ENCODE data around the gene DCBLD2. TPM values are rescaled to one million over a fixed set of nuclear protein-coding genes. Genes with fewer than 3 reads are reported as not detected.

Gene DCBLD2
- total and polyA plus RNA-seq, 2 of the 13 experiments (the other 11 are each of a cell fraction or from before 2014, with no cell fraction given): 43.8 to 56.9 TPM

DNA sequence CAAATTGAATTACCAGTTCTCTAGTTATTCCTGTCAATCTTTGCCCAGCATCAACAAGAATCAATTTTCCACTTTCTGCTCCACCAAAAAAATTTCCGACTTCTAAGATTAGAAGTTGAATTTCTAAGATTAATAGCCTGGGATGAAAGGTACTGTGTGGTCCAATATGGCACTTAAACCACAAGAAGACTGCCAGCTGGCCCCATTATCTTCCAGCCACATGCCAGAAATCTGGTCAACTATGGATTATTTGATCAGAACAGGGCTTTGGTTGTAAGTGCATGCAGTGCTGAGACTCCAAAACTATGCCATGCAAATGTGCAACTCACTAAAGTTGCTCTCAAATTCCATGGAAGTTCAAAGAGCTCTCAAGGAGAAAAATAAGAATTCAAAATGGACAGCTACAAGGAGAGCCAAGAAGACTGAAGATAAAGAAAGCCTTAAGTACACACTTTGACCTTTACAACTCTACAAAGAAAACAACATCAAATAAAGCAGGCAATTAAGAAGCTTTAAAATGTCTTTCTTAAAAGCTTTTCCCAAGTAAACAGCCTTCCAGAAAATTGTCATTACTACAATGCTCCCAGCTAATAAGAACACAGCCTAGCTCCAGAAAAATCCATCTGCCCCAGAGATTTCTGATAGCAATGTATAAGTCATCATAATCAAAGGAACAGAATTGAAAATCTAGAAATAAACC lies 74.1 kb downstream of the DCBLD2 start (continued):
- no peak for TF ChIP-seq CBX1 (IDR thresholded peaks at IDR 0.05; ENCODE audit: low read depth)

DNA sequence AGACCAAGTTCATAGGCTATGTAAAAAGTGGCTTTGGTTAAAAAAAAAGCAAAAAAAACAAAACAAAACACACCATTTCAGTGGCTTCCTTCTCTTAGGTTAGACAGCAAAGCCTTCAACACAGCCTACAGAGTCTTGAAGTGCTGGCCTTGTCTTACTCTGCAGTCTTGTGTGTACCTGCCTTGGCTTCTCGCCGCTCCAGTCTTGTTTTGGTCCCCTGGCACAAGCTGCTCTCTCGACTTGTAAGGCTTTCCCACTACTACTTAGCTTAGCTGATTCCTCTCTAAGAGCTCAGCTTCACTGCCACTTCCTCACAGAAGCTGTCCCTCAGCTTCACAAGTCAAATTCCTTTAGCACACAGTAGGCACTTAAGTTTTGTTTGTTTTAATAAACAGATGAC lies 75.4 kb downstream of the DCBLD2 start:
- POLR2A ChIA-PET: no interaction called here
- Histone ChIP-seq H3K4me3 (replicated peaks in 1 of 3; ENCODE audit: insufficient read depth in 1 of 3, low read depth in 2 of 3, low read length in 3 of 3) (no peak overlapping the region), H3K9me3 (ENCODE audit: low read length) (no peaks in the 10 kb centered on the region), H3K9ac (ENCODE audit: insufficient read depth, low read depth, low read length) (no peak overlapping the region), H3K4me1 (ENCODE audit: insufficient read depth, low read length) (no peaks in the 10 kb centered on the region), H3K4me2 (ENCODE audit: low read depth, low read length) (no peak overlapping the region), H3K27me3 (ENCODE audit: control insufficient read depth in 1 of 2, insufficient read depth in 2 of 2, low read length in 2 of 2) (no peaks in the 10 kb centered on the region), H3K27ac (ENCODE audit: extremely low read length, insufficient read depth, low read length) (no peak overlapping the region), H3K36me3 (replicated peaks in 1 of 2; ENCODE audit: control insufficient read depth in 1 of 2, insufficient read depth in 2 of 2, low read length in 2 of 2) (peaks cover 3 to 5% of the 10 kb centered on the region in 2 experiments; a peak in 1 of 5 replicates), H2AFZ (ENCODE audit: low read length) (no peak overlapping the region), H4K20me1 (ENCODE audit: insufficient read depth, low read length) (no peaks in the 10 kb centered on the region), H3K79me2 (ENCODE audit: insufficient read depth, low read length) (no peaks in the 10 kb centered on the region)
- CTCF ChIA-PET (ENCODE audit: low intra/inter-chr PET ratio, low total read pairs): no interaction called here
- WGBS (ENCODE audit: low lambda C conversion rate): 100% methylated on average over 3 of the region's 3 CpGs
- FAIRE-seq (no peak), ATAC-seq (no peak), DNase-seq (ENCODE audit: low spot score) (no peak)
- TF ChIP-seq SETDB1 (CRISPR knock-in tag; IDR thresholded peaks at IDR 0.05; ENCODE audit: borderline replicate concordance) (no peak), CAMTA2 (CRISPR knock-in tag; IDR thresholded peaks at IDR 0.05; ENCODE audit: borderline replicate concordance) (no peak), ETV5 (CRISPR knock-in tag; IDR thresholded peaks at IDR 0.05; ENCODE audit: borderline replicate concordance) (no peak), SNAPC2 (CRISPR knock-in tag; IDR thresholded peaks at IDR 0.05) (no peak), IKZF1 (IDR thresholded peaks at IDR 0.05) (no peak)
- TF ChIP-seq, protein P1, sequence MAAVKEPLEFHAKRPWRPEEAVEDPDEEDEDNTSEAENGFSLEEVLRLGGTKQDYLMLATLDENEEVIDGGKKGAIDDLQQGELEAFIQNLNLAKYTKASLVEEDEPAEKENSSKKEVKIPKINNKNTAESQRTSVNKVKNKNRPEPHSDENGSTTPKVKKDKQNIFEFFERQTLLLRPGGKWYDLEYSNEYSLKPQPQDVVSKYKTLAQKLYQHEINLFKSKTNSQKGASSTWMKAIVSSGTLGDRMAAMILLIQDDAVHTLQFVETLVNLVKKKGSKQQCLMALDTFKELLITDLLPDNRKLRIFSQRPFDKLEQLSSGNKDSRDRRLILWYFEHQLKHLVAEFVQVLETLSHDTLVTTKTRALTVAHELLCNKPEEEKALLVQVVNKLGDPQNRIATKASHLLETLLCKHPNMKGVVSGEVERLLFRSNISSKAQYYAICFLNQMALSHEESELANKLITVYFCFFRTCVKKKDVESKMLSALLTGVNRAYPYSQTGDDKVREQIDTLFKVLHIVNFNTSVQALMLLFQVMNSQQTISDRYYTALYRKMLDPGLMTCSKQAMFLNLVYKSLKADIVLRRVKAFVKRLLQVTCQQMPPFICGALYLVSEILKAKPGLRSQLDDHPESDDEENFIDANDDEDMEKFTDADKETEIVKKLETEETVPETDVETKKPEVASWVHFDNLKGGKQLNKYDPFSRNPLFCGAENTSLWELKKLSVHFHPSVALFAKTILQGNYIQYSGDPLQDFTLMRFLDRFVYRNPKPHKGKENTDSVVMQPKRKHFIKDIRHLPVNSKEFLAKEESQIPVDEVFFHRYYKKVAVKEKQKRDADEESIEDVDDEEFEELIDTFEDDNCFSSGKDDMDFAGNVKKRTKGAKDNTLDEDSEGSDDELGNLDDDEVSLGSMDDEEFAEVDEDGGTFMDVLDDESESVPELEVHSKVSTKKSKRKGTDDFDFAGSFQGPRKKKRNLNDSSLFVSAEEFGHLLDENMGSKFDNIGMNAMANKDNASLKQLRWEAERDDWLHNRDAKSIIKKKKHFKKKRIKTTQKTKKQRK (IDR thresholded peaks at IDR 0.05; ENCODE audit: low read length): no peak
- intact Hi-C loops (cut with micrococcal nuclease; ENCODE audit: unreplicated experiment): no loop called here
- BruUV-seq (replicated peaks): no TSS peak
- in situ Hi-C loops (cut with HindIII; ENCODE audit: extremely low pct_ligation_motif_present, low pct_unique_long_range_greater_than_20kb): no loop called here

Measured in HepG2 (cell line).